HepG2 (cell line): ENCODE data around the gene ASB7. TPM values are rescaled to one million over a fixed set of nuclear protein-coding genes. Genes with fewer than 3 reads are reported as not detected.

ENCODE experiments used
- ATAC-seq: fragments of 200-7000 bp; cut with Tn5 transposase; 3 replicates; pipeline ENCODE4 v1.9.1; 2020; ENCODE audit warnings: mild to moderate bottlenecking, moderate library complexity
- BruUV-seq: library from RNA; stranded (reverse); fragments of 400-500 nt; replicated peaks from 2 replicates; lab custom pipeline; 2021; lab: Mats Ljungman, UMichigan
- CTCF ChIA-PET: fragments of 300-600 bp; formaldehyde crosslinking; extraction: SDS; loops from one replicate; lab custom pipeline; 2021; ENCODE audit warnings: low total read pairs, inconsistent platforms, low intra/inter-chr PET ratio; lab: Yijun Ruan, JAX
- POLR2A ChIA-PET: fragments of 350-600 bp; sonication (Branson Sonifier 250); formaldehyde crosslinking; loops from one replicate; lab custom pipeline; 2020; ENCODE audit warnings: antibody characterized with exemption, inconsistent platforms; lab: Yijun Ruan, JAX
- DNase-seq: peaks from one replicate; pipeline ENCODE4 v3.0.0-alpha.2; 2015; ENCODE audit warnings: low spot score
- FAIRE-seq: peaks from 3 replicates; lab custom pipeline; 2011; peaks lifted over from hg19 to GRCh38; lab: Jason Lieb, UNC
- H2AFZ ChIP-seq: one replicate; pipeline ENCODE4 v1.6.1; 2011; ENCODE audit warnings: low read length, inconsistent platforms
- H3K27ac ChIP-seq: fragments of 300-600 bp; 3 replicates; pipeline ENCODE4 v1.8.0; 2011; ENCODE audit warnings: mixed run types, mild to moderate bottlenecking, mixed read lengths, low read length, inconsistent platforms; ENCODE audit not compliant: insufficient read depth; ENCODE audit errors: extremely low read length
- H3K27me3 ChIP-seq, 2 experiments: fragments of 200-600 bp in 1 of 2; 2 replicates in 1 of 2; 3 replicates in 1 of 2; pipeline versions ENCODE4 v1.6.0 to v1.8.0; 2011; ENCODE audit warnings: low read length in 2 of 2, mild to moderate bottlenecking in 2 of 2, moderate library complexity in 2 of 2, inconsistent platforms in 1 of 2; ENCODE audit not compliant: insufficient read depth in 2 of 2, control insufficient read depth in 1 of 2
- H3K36me3 ChIP-seq, 2 experiments: fragments of 200-600 bp in 1 of 2; replicated peaks in 1 of 2; 2 replicates in 1 of 2; 3 replicates in 1 of 2; pipeline versions ENCODE4 v1.5.1 to v1.8.0; 2011; ENCODE audit warnings: low read length in 2 of 2, inconsistent platforms in 1 of 2; ENCODE audit not compliant: insufficient read depth in 2 of 2, control insufficient read depth in 1 of 2
- H3K4me1 ChIP-seq: 2 replicates; pipeline ENCODE4 v1.5.1; 2012; ENCODE audit warnings: low read length, inconsistent platforms; ENCODE audit not compliant: insufficient read depth
- H3K4me2 ChIP-seq: 2 replicates; pipeline ENCODE4 v1.6.0; 2011; ENCODE audit warnings: low read depth, low read length, inconsistent platforms
- H3K4me3 ChIP-seq, 3 experiments: fragments of 200-600 bp in 1 of 3; sonication (generic), shearing (Covaris generic) in 1 of 3; replicated peaks in 1 of 3; 2 replicates each; pipeline ENCODE4 v1.5.1; 2011 to 2016; ENCODE audit warnings: low read length in 3 of 3, inconsistent platforms in 2 of 3, low read depth in 2 of 3, mild to moderate bottlenecking in 2 of 3, control low read depth in 1 of 3, mixed read lengths in 1 of 3; ENCODE audit not compliant: insufficient read depth in 1 of 3
- H3K79me2 ChIP-seq: one replicate; pipeline ENCODE4 v1.6.1; 2011; ENCODE audit warnings: low read length, inconsistent platforms; ENCODE audit not compliant: insufficient read depth
- H3K9ac ChIP-seq: 2 replicates; pipeline ENCODE4 v1.6.0; 2011; ENCODE audit warnings: mild to moderate bottlenecking, low read depth, low read length, inconsistent platforms; ENCODE audit not compliant: insufficient read depth
- H3K9me3 ChIP-seq: 2 replicates; pipeline ENCODE4 v1.5.1; 2012; ENCODE audit warnings: mild to moderate bottlenecking, low read length
- H4K20me1 ChIP-seq: 2 replicates; pipeline ENCODE4 v1.6.0; 2011; ENCODE audit warnings: inconsistent platforms, mild to moderate bottlenecking, low read length, moderate library complexity; ENCODE audit not compliant: insufficient read depth
- BATF2 ChIP-seq: sonication (generic); formaldehyde crosslinking; IDR thresholded peaks from 2 replicates; pipeline ENCODE4 v1.8.0; 2022; ENCODE audit warnings: mild to moderate bottlenecking, missing genetic modification reagents, moderate library complexity
- EZH2 ChIP-seq: conservative IDR thresholded peaks from 2 replicates; pipeline ENCODE4 v1.6.1; 2012; ENCODE audit warnings: mild to moderate bottlenecking, low read depth, low read length, moderate library complexity
- HDAC1 ChIP-seq: sonication (generic); formaldehyde crosslinking; IDR thresholded peaks from 2 replicates; pipeline ENCODE4 v1.5.1; 2020; ENCODE audit warnings: mild to moderate bottlenecking, missing genetic modification reagents
- HNF1B ChIP-seq: sonication (generic); formaldehyde crosslinking; IDR thresholded peaks from 2 replicates; pipeline ENCODE4 v1.5.1; 2020; ENCODE audit warnings: mild to moderate bottlenecking, moderate library complexity, missing genetic modification reagents
- HOXD1 ChIP-seq: sonication (generic); formaldehyde crosslinking; IDR thresholded peaks from 2 replicates; pipeline ENCODE4 v1.5.0; 2020; ENCODE audit warnings: missing genetic modification reagents
- IKZF1 ChIP-seq: fragments of 450-650 bp; IDR thresholded peaks from 2 replicates; pipeline ENCODE4 v1.7.1; 2016
- IKZF4 ChIP-seq: sonication (generic); formaldehyde crosslinking; IDR thresholded peaks from 2 replicates; pipeline ENCODE4 v1.5.1; 2020; ENCODE audit warnings: borderline replicate concordance, mild to moderate bottlenecking, low read depth, missing genetic modification reagents; ENCODE audit errors: not compliant biosample characterization
- NR3C1 ChIP-seq: sonication (generic); formaldehyde crosslinking; IDR thresholded peaks from 2 replicates; pipeline ENCODE4 v1.4.0; 2020; ENCODE audit warnings: missing genetic modification reagents
- RFXANK ChIP-seq: IDR thresholded peaks from 2 replicates; pipeline ENCODE4 v1.6.1; 2016
- STAT6 ChIP-seq: sonication (generic); formaldehyde crosslinking; IDR thresholded peaks from 2 replicates; pipeline ENCODE4 v1.4.0; 2020; ENCODE audit warnings: missing genetic modification reagents, mild to moderate bottlenecking, borderline replicate concordance
- TRIM24 ChIP-seq: sonication (generic); formaldehyde crosslinking; IDR thresholded peaks from 2 replicates; pipeline ENCODE4 v1.8.0; 2022; ENCODE audit warnings: mild to moderate bottlenecking, missing genetic modification reagents
- ZNF484 ChIP-seq: sonication (generic); formaldehyde crosslinking; IDR thresholded peaks from 2 replicates; pipeline ENCODE4 v1.5.1; 2020; ENCODE audit warnings: mild to moderate bottlenecking, low read depth, missing genetic modification reagents, borderline replicate concordance
- WGBS: methylation state at CpG from one replicate; pipeline ENCODE4 v1.1.6; 2017; ENCODE audit warnings: low lambda C conversion rate; 5-methylcytosine and 5-hydroxymethylcytosine counted together
- in situ Hi-C: cut with HindIII; loops from 2 replicates; pipeline ENCODE4 v1.10.0; 2017; ENCODE audit warnings: low pct_unique_long_range_greater_than_20kb; ENCODE audit not compliant: extremely low pct_ligation_motif_present
- intact Hi-C: fragments of 100-400 bp; cut with micrococcal nuclease; formaldehyde crosslinking; loops from one replicate; pipeline ENCODE4 v1.10.0; 2022; ENCODE audit not compliant: unreplicated experiment
- polyA plus RNA-seq, 8 experiments: library from polyadenylated mRNA; depleted of rRNA in 3 of 8; stranded (reverse) in 7 of 8; unstranded in 1 of 8; fragments of >200 nt; fragmentation: Illumina TruSeq in 4 of 8; extraction: Trizol in 4 of 8; gene quantifications; 2 replicates each; pipeline versions ENCODE4 v1.2.1 to v1.2.3, GENCODE V29; 2011 to 2016; ENCODE audit warnings: low read depth in 4 of 8, missing spikeins in 1 of 8, mixed read lengths in 1 of 8; ENCODE audit not compliant: insufficient read depth in 1 of 8
- total RNA-seq, 5 experiments: library from RNA; depleted of rRNA; stranded (reverse); fragments of >200 nt; fragmentation: Illumina TruSeq; extraction: Trizol; gene quantifications; 2 replicates each; pipeline ENCODE4 v1.2.3, GENCODE V29; 2016; ENCODE audit warnings: low read depth in 1 of 5

The ASB7 gene
- total and polyA plus RNA-seq, 2 of the 13 experiments (the other 11 are each of a cell fraction or from before 2014, with no cell fraction given) = 7.7 to 12.1 TPM

- no peak for TF ChIP-seq BATF2
These were observed 31.3 kb downstream of the ASB7 start (continued) for GRCh38 chr15:100633763-100634075.

GRCh38 chr15:100635406-100636071, 33.1 kb downstream of the ASB7 start:
- DNase-seq (no peak), FAIRE-seq (no peak), ATAC-seq (no peak)
- POLR2A ChIA-PET = no interaction called here
- Histone ChIP-seq H3K27ac (no peak overlapping the region), H3K9ac (no peak overlapping the region), H3K4me2 (no peak overlapping the region), H2AFZ (no peak overlapping the region), H3K36me3 (peaks cover 7 to 28% of the 10 kb centered on the region in 2 experiments; a peak in 4 of 5 replicates), H3K79me2 (peaks cover 63% of the 10 kb centered on the region), H3K9me3 (no peaks in the 10 kb centered on the region), H3K4me3 (no peak overlapping the region), H4K20me1 (peaks cover 5% of the 10 kb centered on the region; the same call in 1 of the 2 replicates), H3K4me1 (peaks cover 41% of the 10 kb centered on the region), H3K27me3 (no peaks in the 10 kb centered on the region)
- no TSS peak for BruUV-seq
- WGBS = 92% methylated on average over 11 of the region's 11 CpGs
- CTCF ChIA-PET = no interaction called here
- intact Hi-C loops = no loop called here
- TF ChIP-seq RFXANK = no peak
- TF ChIP-seq HOXD1 (CRISPR knock-in tag) = no peak
- TF ChIP-seq STAT6 (CRISPR knock-in tag) = no peak
- no peak for TF ChIP-seq NR3C1 (CRISPR knock-in tag)
- TF ChIP-seq HDAC1 (CRISPR knock-in tag) = no peak
- no peak for TF ChIP-seq IKZF1
- no peak for TF ChIP-seq ZNF484 (CRISPR knock-in tag)
- TF ChIP-seq EZH2 = no peak
- TF ChIP-seq IKZF4 (CRISPR knock-in tag) = no peak
- no peak for TF ChIP-seq TRIM24 (CRISPR knock-in tag)
- TF ChIP-seq HNF1B = no peak
- in situ Hi-C loops = no loop called here
